A549 (cell line): ENCODE measurements around the gene SUN2. TPM values are rescaled to one million over a fixed set of nuclear protein-coding genes. Genes with fewer than 3 reads are reported as not detected.

Experiments used
- ATAC-seq, 2 experiments: fragments of 200-7000 bp in 1 of 2; fragments of >200 bp in 1 of 2; cut with Nextera tagmentation in 1 of 2; cut with Tn5 transposase in 1 of 2; 3 replicates each; pipeline versions ENCODE4 v1.8.0 to v1.9.1; 2018 to 2020; ENCODE audit warnings: mild to moderate bottlenecking in 1 of 2, moderate library complexity in 1 of 2
- CTCF ChIA-PET: fragments of 300-600 bp; sonication (Branson Sonifier 250); formaldehyde crosslinking; extraction: SDS; loops from one replicate; lab custom pipeline; 2021; ENCODE audit warnings: antibody characterized with exemption, inconsistent platforms; lab: Yijun Ruan, JAX
- POLR2A ChIA-PET: fragments of 350-600 bp; formaldehyde crosslinking; extraction: SDS; loops from one replicate; lab custom pipeline; 2021; ENCODE audit warnings: antibody characterized with exemption, inconsistent platforms; lab: Yijun Ruan, JAX
- DNase-seq, 2 experiments: peaks; one replicate each; pipeline versions ENCODE4 v3.0.0 to v3.0.0-alpha.2; 2011 to 2016; ENCODE audit warnings: low read depth in 1 of 2, low spot score in 1 of 2
- FAIRE-seq: peaks from 2 replicates; lab custom pipeline; 2011; peaks lifted over from hg19 to GRCh38; lab: Jason Lieb, UNC
- H3K27ac ChIP-seq, 2 experiments: fragments of >200 bp; sonication (Bioruptor Twin); formaldehyde crosslinking; 3 replicates each; pipeline ENCODE4 v1.5.1; 2016 to 2017
- H3K4me1 ChIP-seq: fragments of >200 bp; sonication (Bioruptor Twin); formaldehyde crosslinking; 3 replicates; pipeline ENCODE4 v1.6.1; 2016
- H3K4me2 ChIP-seq: fragments of >200 bp; sonication (Bioruptor Twin); formaldehyde crosslinking; 3 replicates; pipeline ENCODE4 v1.6.1; 2016
- H3K4me3 ChIP-seq: fragments of >200 bp; sonication (Bioruptor Twin); formaldehyde crosslinking; 3 replicates; pipeline ENCODE4 v1.5.1; 2016
- H3K9me3 ChIP-seq: fragments of >200 bp; sonication (Bioruptor Twin); formaldehyde crosslinking; 3 replicates; pipeline ENCODE4 v1.6.1; 2016
- CBX8 ChIP-seq: fragments of 200-600 bp; sonication (generic); IDR thresholded peaks from 2 replicates; pipeline ENCODE4 v1.6.1; 2016
- CEBPB ChIP-seq, 2 experiments: fragments of >200 bp in 1 of 2; sonication (Bioruptor Twin) in 1 of 2; formaldehyde crosslinking in 1 of 2; IDR thresholded peaks; 2 replicates each; pipeline ENCODE4 v1.6.1; 2012 to 2016
- CHD2 ChIP-seq: fragments of 150-350 bp; IDR thresholded peaks from 2 replicates; pipeline ENCODE4 v1.6.1; 2014; ENCODE audit warnings: low read length; ENCODE audit not compliant: partially characterized antibody
- CHD4 ChIP-seq: fragments of 200-600 bp; sonication (generic); IDR thresholded peaks from 2 replicates; pipeline ENCODE4 v1.6.1; 2016; ENCODE audit warnings: antibody characterized with exemption, mild to moderate bottlenecking, borderline replicate concordance
- EHF ChIP-seq: fragments of 250-450 bp; sonication (Bioruptor Pico); IDR thresholded peaks from 2 replicates; pipeline ENCODE4 v1.5.0; 2020; ENCODE audit warnings: mild to moderate bottlenecking
- EHMT2 ChIP-seq: fragments of 200-600 bp; sonication (generic); IDR thresholded peaks from 2 replicates; pipeline ENCODE4 v1.6.1; 2016; ENCODE audit warnings: antibody characterized with exemption, low read depth, mild to moderate bottlenecking, moderate library complexity
- EP300 ChIP-seq, 2 experiments: fragments of >200 bp; sonication (Bioruptor Twin); formaldehyde crosslinking; IDR thresholded peaks; 2 replicates in 1 of 2; 3 replicates in 1 of 2; pipeline ENCODE4 v1.6.1; 2016 to 2017
- ESRRA ChIP-seq: fragments of 150-350 bp; IDR thresholded peaks from 2 replicates; pipeline ENCODE4 v1.6.1; 2014; ENCODE audit warnings: mild to moderate bottlenecking, low read length, borderline replicate concordance
- FOSB ChIP-seq: fragments of 250-450 bp; sonication (Bioruptor Pico); IDR thresholded peaks from 2 replicates; pipeline ENCODE4 v1.5.0; 2020; ENCODE audit warnings: mild to moderate bottlenecking, moderate library complexity
- HDAC2 ChIP-seq: fragments of 200-600 bp; sonication (generic); IDR thresholded peaks from 2 replicates; pipeline ENCODE4 v1.6.1; 2016
- HOXB13 ChIP-seq: fragments of 250-450 bp; sonication (Bioruptor Pico); IDR thresholded peaks from 2 replicates; pipeline ENCODE4 v1.5.0; 2020; ENCODE audit warnings: low read depth, mild to moderate bottlenecking, moderate library complexity
- JUN ChIP-seq, 2 experiments: fragments of >200 bp; sonication (Bioruptor Twin); formaldehyde crosslinking; IDR thresholded peaks; 2 replicates in 1 of 2; 3 replicates in 1 of 2; pipeline ENCODE4 v1.6.1; 2016 to 2017
- JUNB ChIP-seq: fragments of >200 bp; sonication (Bioruptor Twin); formaldehyde crosslinking; IDR thresholded peaks from 2 replicates; pipeline ENCODE4 v1.6.1; 2016
- MAZ ChIP-seq: fragments of 150-350 bp; IDR thresholded peaks from 2 replicates; pipeline ENCODE4 v1.6.1; 2014; ENCODE audit warnings: antibody characterized with exemption, low read depth, low read length, borderline replicate concordance
- MYC ChIP-seq: IDR thresholded peaks from 2 replicates; pipeline ENCODE4 v1.6.1; 2012; ENCODE audit warnings: mild to moderate bottlenecking, inconsistent platforms, low read length, improper control_type of control experiment, borderline replicate concordance
- RARB ChIP-seq: fragments of 250-450 bp; sonication (Bioruptor Pico); IDR thresholded peaks from 2 replicates; pipeline ENCODE4 v1.8.0; 2021; ENCODE audit warnings: mild to moderate bottlenecking, moderate library complexity
- SMC3 ChIP-seq: fragments of >200 bp; sonication (Bioruptor Twin); formaldehyde crosslinking; IDR thresholded peaks from 3 replicates; pipeline ENCODE4 v1.6.1; 2018; ENCODE audit warnings: inconsistent platforms
- TP53 ChIP-seq: fragments of 250-450 bp; sonication (Bioruptor Pico); IDR thresholded peaks from 2 replicates; pipeline ENCODE4 v1.5.0; 2021; ENCODE audit warnings: mild to moderate bottlenecking, moderate library complexity
- ZC3H11A ChIP-seq: fragments of 450-650 bp; IDR thresholded peaks from 2 replicates; pipeline ENCODE4 v1.6.1; 2014; ENCODE audit warnings: antibody characterized with exemption, mild to moderate bottlenecking
- ZFP36 ChIP-seq: fragments of 450-650 bp; IDR thresholded peaks from 2 replicates; pipeline ENCODE4 v1.6.1; 2014; ENCODE audit warnings: borderline replicate concordance; ENCODE audit not compliant: partially characterized antibody
- WGBS: methylation state at CpG from one replicate; pipeline ENCODE4 v1.1.6; 2017; ENCODE audit errors: missing lambda C conversion rate; 5-methylcytosine and 5-hydroxymethylcytosine counted together
- polyA plus RNA-seq, 4 experiments: library from polyadenylated mRNA; depleted of rRNA in 3 of 4; stranded (reverse); fragments of >200 nt; fragmentation: RNase III in 1 of 4; extraction: RNeasy Plus Mini Kit Qiagen cat#74134 plus additional on column Dnase treatment in 1 of 4; gene quantifications; 2 replicates in 3 of 4; 3 replicates in 1 of 4; pipeline ENCODE4 v1.2.3, GENCODE V29; 2011 to 2017
- TF ChIP-seq, protein P1 (sequence below): fragments of 250-450 bp; sonication (Bioruptor Pico); IDR thresholded peaks from 2 replicates; pipeline ENCODE4 v1.5.0; 2021; ENCODE audit warnings: mild to moderate bottlenecking, moderate library complexity, borderline replicate concordance
- TF ChIP-seq, protein P2 (sequence below): IDR thresholded peaks from 2 replicates; pipeline ENCODE4 v1.6.1; 2012
- TF ChIP-seq, protein P3 (sequence below): fragments of >200 bp; sonication (Bioruptor Twin); formaldehyde crosslinking; IDR thresholded peaks from 2 replicates; pipeline ENCODE4 v1.6.1; 2016
- TF ChIP-seq, protein P4 (sequence below): fragments of 250-450 bp; sonication (Bioruptor Pico); IDR thresholded peaks from 2 replicates; pipeline ENCODE4 v1.5.0; 2020; ENCODE audit warnings: low read depth, mild to moderate bottlenecking, moderate library complexity
- TF ChIP-seq, protein P5 (sequence below): IDR thresholded peaks from 2 replicates; pipeline ENCODE4 v1.6.1; 2012
- TF ChIP-seq, protein P6 (sequence below): fragments of 200-600 bp; sonication (generic); IDR thresholded peaks from 2 replicates; pipeline ENCODE4 v1.6.1; 2016; ENCODE audit warnings: antibody characterized with exemption, mild to moderate bottlenecking, moderate library complexity

SUN2 gene
- polyA plus RNA-seq, 2 of the 4 experiments (the other 2 are of a cell fraction), result 12.6 to 24.0 TPM

DNA sequence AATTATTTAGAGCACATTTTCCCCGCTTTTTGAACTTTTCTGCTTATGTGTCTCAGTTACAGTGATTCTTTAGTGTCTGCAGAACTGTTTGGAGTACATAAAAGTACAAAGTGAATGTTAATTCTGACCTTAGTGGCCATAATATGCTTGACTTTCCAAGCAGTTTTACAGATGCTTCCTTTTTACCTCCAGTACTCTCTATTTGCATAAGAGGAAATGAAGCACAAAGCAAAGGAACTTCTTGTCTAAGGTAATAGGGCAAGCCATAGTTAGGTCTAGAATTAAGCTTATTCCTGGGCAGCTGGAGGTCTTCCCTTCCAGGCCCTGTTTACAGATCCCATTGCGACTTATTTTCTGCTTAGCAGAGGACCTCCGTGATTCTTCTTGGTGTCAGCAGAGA, 46.5 kb downstream of the SUN2 start:
- Histone ChIP-seq H3K4me1 (peaks cover 19% of the 10 kb centered on the region; the same call in 2 of the 3 replicates), H3K27ac (no peak overlapping the region), H3K4me3 (no peak overlapping the region), H3K4me2 (no peak overlapping the region), H3K9me3 (no peaks in the 10 kb centered on the region)
- POLR2A ChIA-PET, result no interaction called here
- TF ChIP-seq EP300 (IDR thresholded peaks at IDR 0.05) (no peak), CHD4 (no peak), ZC3H11A (no peak), TP53 (CRISPR knock-in tag) (no peak), JUNB (no peak), EHF (CRISPR knock-in tag) (no peak), MYC (no peak)
- TF ChIP-seq, protein P1, sequence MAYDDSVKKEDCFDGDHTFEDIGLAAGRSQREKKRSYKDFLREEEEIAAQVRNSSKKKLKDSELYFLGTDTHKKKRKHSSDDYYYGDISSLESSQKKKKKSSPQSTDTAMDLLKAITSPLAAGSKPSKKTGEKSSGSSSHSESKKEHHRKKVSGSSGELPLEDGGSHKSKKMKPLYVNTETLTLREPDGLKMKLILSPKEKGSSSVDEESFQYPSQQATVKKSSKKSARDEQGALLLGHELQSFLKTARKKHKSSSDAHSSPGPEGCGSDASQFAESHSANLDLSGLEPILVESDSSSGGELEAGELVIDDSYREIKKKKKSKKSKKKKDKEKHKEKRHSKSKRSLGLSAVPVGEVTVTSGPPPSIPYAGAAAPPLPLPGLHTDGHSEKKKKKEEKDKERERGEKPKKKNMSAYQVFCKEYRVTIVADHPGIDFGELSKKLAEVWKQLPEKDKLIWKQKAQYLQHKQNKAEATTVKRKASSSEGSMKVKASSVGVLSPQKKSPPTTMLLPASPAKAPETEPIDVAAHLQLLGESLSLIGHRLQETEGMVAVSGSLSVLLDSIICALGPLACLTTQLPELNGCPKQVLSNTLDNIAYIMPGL (CRISPR knock-in tag), result no peak
- TF ChIP-seq, protein P2, sequence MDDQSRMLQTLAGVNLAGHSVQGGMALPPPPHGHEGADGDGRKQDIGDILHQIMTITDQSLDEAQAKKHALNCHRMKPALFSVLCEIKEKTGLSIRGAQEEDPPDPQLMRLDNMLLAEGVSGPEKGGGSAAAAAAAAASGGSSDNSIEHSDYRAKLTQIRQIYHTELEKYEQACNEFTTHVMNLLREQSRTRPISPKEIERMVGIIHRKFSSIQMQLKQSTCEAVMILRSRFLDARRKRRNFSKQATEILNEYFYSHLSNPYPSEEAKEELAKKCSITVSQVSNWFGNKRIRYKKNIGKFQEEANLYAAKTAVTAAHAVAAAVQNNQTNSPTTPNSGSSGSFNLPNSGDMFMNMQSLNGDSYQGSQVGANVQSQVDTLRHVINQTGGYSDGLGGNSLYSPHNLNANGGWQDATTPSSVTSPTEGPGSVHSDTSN, result no peak
- TF ChIP-seq, protein P3, sequence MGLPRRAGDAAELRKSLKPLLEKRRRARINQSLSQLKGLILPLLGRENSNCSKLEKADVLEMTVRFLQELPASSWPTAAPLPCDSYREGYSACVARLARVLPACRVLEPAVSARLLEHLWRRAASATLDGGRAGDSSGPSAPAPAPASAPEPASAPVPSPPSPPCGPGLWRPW, result no peak
- CTCF ChIA-PET, result interaction anchor here (1.0 to 4.0 kb wide), 3 partner anchors 9 to 59 kb away, joined by 3 to 22 read pairs (median 7); no protein-coding TSS in a partner anchor
- no peak for FAIRE-seq
- no peak for DNase-seq
- no peak for ATAC-seq
- WGBS, result 92% methylated on average over 3 of the region's 3 CpGs

DNA sequence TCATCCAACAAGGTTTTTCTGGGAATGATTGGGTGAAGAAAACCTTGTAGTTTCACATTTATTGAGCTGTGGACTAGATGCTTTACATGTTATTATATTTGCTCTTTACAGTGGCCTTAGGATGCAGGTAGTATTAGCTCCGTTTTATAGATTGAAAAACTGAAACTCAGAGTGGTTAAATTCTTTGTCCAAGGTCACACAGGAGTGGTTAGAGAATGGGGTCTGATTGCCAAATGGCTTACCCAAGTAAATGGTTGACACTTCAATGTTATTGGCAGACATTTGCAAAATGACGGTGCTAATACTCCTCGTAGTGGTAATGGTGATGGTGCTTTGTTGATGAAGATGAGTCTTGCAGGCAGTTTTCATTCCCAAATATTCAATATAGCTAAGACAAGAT, 47.8 kb downstream of the SUN2 start:
- Histone ChIP-seq H3K4me3 (no peak overlapping the region), H3K9me3 (no peaks in the 10 kb centered on the region), H3K4me1 (peaks cover 19% of the 10 kb centered on the region; the same call in 2 of the 3 replicates), H3K27ac (no peak overlapping the region), H3K4me2 (peak overlapping the region; percentile 93)
- POLR2A ChIA-PET, result no interaction called here
- CTCF ChIA-PET, result interaction anchor here (0.8 to 4.0 kb wide), 8 partner anchors 10 to 656 kb away, joined by 3 to 22 read pairs (median 6); partner anchors contain the start of gene TOMM22
- DNase-seq (no peak), ATAC-seq (no peak), FAIRE-seq (no peak)
- WGBS, result 91% methylated on average over 3 of the region's 3 CpGs
- no peak for TF ChIP-seq RARB (CRISPR knock-in tag)
- TF ChIP-seq EHMT2, result no peak
- TF ChIP-seq FOSB (CRISPR knock-in tag), result no peak
- TF ChIP-seq ESRRA, result no peak
- no peak for TF ChIP-seq MAZ
- no peak for TF ChIP-seq CBX8
- TF ChIP-seq HDAC2, result no peak
- TF ChIP-seq JUNB, result no peak
- TF ChIP-seq, protein P4, sequence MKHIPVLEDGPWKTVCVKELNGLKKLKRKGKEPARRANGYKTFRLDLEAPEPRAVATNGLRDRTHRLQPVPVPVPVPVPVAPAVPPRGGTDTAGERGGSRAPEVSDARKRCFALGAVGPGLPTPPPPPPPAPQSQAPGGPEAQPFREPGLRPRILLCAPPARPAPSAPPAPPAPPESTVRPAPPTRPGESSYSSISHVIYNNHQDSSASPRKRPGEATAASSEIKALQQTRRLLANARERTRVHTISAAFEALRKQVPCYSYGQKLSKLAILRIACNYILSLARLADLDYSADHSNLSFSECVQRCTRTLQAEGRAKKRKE (CRISPR knock-in tag), result no peak

DNA sequence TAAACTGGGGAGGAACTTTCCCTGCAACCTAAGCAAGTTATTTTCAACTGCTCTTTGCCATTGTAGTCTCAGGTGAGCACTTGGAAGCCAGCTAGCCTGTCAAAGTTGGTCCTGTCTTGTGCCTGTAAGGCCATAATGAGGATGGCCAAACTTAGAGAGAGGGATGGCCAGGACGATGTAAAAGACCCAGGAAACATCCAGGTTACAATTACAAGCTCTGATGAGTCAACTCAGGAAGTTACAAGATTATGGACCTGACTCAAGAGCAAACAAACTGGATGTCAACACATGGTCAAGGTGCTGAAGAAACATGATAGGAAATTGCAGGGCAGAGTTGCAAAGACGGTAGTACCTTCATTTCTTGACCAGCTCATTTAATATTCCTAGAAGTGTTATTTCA, 48.5 kb downstream of the SUN2 start:
- H3K4me2 ChIP-seq, result peak overlapping the region; percentile 93
- FAIRE-seq (no peak), ATAC-seq (no peak), DNase-seq (peak; percentile 61 to 66)
- no peaks in the 10 kb centered on the region for H3K9me3 ChIP-seq
- POLR2A ChIA-PET, result interaction anchor here (0.6 kb wide), 1 partner anchor 10 kb away, joined by 3 read pairs; no protein-coding TSS in a partner anchor
- H3K4me3 ChIP-seq, result peak overlapping the region; percentile 82
- H3K4me1 ChIP-seq, result peaks cover 19% of the 10 kb centered on the region; the same call in 2 of the 3 replicates
- H3K27ac ChIP-seq, result peak overlapping the region; percentile 90 to 97; a peak in 2 of 6 replicates
- CTCF ChIA-PET, result interaction anchor here (0.8 to 4.0 kb wide), 8 partner anchors 11 to 655 kb away, joined by 3 to 22 read pairs (median 6); partner anchors contain the start of gene TOMM22
- 0% methylated on average over 2 of the region's 2 CpGs for WGBS
- TF ChIP-seq HOXB13 (CRISPR knock-in tag), result no peak
- TF ChIP-seq SMC3, result no peak
- TF ChIP-seq, protein P5, sequence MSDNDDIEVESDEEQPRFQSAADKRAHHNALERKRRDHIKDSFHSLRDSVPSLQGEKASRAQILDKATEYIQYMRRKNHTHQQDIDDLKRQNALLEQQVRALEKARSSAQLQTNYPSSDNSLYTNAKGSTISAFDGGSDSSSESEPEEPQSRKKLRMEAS, result peak; percentile 34; the same call in 1 of the 2 replicates
- TF ChIP-seq FOSB (CRISPR knock-in tag), result no peak
- TF ChIP-seq CEBPB (IDR thresholded peaks at IDR 0.05), result 0 out of 4 replicates have a peak, but pooled peaks of 1 of the 2 experiments have one; percentile 5
- TF ChIP-seq ZFP36, result no peak
- TF ChIP-seq CHD2, result no peak
- TF ChIP-seq, protein P6, sequence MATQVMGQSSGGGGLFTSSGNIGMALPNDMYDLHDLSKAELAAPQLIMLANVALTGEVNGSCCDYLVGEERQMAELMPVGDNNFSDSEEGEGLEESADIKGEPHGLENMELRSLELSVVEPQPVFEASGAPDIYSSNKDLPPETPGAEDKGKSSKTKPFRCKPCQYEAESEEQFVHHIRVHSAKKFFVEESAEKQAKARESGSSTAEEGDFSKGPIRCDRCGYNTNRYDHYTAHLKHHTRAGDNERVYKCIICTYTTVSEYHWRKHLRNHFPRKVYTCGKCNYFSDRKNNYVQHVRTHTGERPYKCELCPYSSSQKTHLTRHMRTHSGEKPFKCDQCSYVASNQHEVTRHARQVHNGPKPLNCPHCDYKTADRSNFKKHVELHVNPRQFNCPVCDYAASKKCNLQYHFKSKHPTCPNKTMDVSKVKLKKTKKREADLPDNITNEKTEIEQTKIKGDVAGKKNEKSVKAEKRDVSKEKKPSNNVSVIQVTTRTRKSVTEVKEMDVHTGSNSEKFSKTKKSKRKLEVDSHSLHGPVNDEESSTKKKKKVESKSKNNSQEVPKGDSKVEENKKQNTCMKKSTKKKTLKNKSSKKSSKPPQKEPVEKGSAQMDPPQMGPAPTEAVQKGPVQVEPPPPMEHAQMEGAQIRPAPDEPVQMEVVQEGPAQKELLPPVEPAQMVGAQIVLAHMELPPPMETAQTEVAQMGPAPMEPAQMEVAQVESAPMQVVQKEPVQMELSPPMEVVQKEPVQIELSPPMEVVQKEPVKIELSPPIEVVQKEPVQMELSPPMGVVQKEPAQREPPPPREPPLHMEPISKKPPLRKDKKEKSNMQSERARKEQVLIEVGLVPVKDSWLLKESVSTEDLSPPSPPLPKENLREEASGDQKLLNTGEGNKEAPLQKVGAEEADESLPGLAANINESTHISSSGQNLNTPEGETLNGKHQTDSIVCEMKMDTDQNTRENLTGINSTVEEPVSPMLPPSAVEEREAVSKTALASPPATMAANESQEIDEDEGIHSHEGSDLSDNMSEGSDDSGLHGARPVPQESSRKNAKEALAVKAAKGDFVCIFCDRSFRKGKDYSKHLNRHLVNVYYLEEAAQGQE, result no peak
- TF ChIP-seq, protein P4 (CRISPR knock-in tag), result no peak
- TF ChIP-seq EP300 (IDR thresholded peaks at IDR 0.05), result no peak
- no peak for TF ChIP-seq JUN (IDR thresholded peaks at IDR 0.05)
